ENCODE measurements around the gene SYDE2. TPM values are rescaled to one million over a fixed set of nuclear protein-coding genes. Genes with fewer than 3 reads are reported as not detected.
"Not testable (repeated sequence)": the region's sequence is repeated elsewhere in the genome, so short reads cannot be mapped to it uniquely, and the experiment has no call there.

Gene SYDE2
- total RNA-seq, 1 donor, result 13.0 TPM

DNA sequence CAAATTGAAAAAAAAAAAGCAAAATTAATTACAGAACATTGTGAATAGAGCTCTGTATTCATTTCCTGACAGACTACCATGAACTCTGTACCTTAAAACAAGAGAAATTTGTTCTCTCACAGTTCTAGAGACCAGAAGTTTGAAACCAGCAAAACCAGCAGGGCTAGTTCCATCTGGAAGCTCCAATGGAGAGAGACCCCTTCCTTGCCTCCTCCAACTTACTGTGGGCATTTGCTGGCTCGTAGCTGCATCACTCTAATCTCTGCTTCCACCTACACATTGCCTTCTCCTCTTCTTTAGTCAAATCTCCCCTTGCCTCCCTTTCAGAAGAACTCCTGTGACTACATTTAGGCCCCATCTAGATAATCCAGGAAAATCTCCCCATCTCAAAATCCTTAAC lies 56.5 kb downstream of the SYDE2 start:
- TF ChIP-seq, protein P1, sequence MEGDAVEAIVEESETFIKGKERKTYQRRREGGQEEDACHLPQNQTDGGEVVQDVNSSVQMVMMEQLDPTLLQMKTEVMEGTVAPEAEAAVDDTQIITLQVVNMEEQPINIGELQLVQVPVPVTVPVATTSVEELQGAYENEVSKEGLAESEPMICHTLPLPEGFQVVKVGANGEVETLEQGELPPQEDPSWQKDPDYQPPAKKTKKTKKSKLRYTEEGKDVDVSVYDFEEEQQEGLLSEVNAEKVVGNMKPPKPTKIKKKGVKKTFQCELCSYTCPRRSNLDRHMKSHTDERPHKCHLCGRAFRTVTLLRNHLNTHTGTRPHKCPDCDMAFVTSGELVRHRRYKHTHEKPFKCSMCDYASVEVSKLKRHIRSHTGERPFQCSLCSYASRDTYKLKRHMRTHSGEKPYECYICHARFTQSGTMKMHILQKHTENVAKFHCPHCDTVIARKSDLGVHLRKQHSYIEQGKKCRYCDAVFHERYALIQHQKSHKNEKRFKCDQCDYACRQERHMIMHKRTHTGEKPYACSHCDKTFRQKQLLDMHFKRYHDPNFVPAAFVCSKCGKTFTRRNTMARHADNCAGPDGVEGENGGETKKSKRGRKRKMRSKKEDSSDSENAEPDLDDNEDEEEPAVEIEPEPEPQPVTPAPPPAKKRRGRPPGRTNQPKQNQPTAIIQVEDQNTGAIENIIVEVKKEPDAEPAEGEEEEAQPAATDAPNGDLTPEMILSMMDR (IDR thresholded peaks at IDR 0.05; ENCODE audit: extremely low read depth, low read depth, low read length), result no peak
- Histone ChIP-seq H3K27me3 (ENCODE audit: insufficient read depth, low read length) (no peaks in the 10 kb centered on the region), H3K4me2 (ENCODE audit: insufficient read depth, low read length) (no peak overlapping the region), H4K20me1 (ENCODE audit: insufficient read depth, low read length) (no peaks in the 10 kb centered on the region), H3K36me3 (ENCODE audit: insufficient read depth, low read length) (no peaks in the 10 kb centered on the region), H3K4me3 (ENCODE audit: insufficient read depth, low read length) (no peak overlapping the region), H3K4me1 (ENCODE audit: insufficient read depth, low read length) (peaks cover 5% of the 10 kb centered on the region), H2AFZ (ENCODE audit: low read length) (no peak overlapping the region), H3K79me2 (ENCODE audit: insufficient read depth, low read length) (no peaks in the 10 kb centered on the region), H3K9me3 (ENCODE audit: low read depth, low read length) (no peaks in the 10 kb centered on the region), H3K27ac (ENCODE audit: low read depth, low read length) (no peak overlapping the region)
- DNase-seq (ENCODE audit: insufficient read length, low spot score, missing footprints), result no peak

DNA sequence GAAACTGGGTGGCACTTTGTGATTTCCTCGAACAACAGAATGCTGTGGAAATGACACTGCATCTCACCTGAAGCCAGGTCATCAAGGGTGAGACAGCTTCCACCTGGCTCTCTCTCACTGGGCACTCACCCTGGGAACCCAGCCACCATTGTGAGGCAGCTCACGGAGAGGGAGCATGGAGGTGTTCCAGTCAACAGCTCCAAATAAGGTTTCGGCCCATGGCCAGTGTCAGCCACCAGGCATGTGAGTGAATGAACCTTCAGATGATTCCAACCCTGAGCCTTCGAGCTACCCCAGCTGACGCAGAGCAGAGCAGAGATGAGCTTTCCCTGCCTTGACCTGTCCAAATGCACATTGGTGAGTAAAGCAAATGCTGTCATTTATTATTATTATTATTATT lies 58.1 kb downstream of the SYDE2 start:
- TF ChIP-seq, protein P1 (IDR thresholded peaks at IDR 0.05; ENCODE audit: extremely low read depth, low read depth, low read length), result no peak
- Histone ChIP-seq H3K4me1 (ENCODE audit: insufficient read depth, low read length) (no peaks in the 10 kb centered on the region), H3K36me3 (ENCODE audit: insufficient read depth, low read length) (no peaks in the 10 kb centered on the region), H3K4me3 (ENCODE audit: insufficient read depth, low read length) (no peak overlapping the region), H2AFZ (ENCODE audit: low read length) (no peak overlapping the region), H3K27me3 (ENCODE audit: insufficient read depth, low read length) (no peaks in the 10 kb centered on the region), H3K79me2 (ENCODE audit: insufficient read depth, low read length) (no peaks in the 10 kb centered on the region), H4K20me1 (ENCODE audit: insufficient read depth, low read length) (no peaks in the 10 kb centered on the region), H3K4me2 (ENCODE audit: insufficient read depth, low read length) (no peak overlapping the region), H3K27ac (ENCODE audit: low read depth, low read length) (no peak overlapping the region), H3K9me3 (ENCODE audit: low read depth, low read length) (no peaks in the 10 kb centered on the region)
- DNase-seq (ENCODE audit: insufficient read length, low spot score, missing footprints), result no peak

DNA sequence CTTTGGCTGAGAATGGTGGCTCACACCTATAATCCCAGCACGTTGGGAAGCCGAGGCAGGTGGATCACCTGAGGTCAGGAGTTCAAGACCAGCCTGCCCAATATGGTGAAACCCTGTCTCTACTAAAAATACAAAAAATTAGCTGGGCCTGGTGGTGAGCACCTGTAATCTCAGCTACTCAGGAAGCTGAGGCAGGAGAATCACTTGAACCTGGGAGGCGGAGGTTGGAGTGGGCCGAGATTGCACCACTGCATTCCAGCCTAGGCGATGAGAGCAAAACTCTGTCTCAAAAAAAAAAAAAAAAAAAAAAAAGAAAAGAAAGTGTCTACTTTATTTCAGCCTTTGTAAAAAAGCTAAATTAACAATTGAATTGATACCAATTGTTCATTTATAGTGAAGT lies 62.4 kb downstream of the SYDE2 start:
- not testable (repeated sequence) for H3K9me3 ChIP-seq (ENCODE audit: low read depth, low read length); H3K27me3 ChIP-seq (ENCODE audit: insufficient read depth, low read length); H3K4me1 ChIP-seq (ENCODE audit: insufficient read depth, low read length); H3K36me3 ChIP-seq (ENCODE audit: insufficient read depth, low read length); H3K79me2 ChIP-seq (ENCODE audit: insufficient read depth, low read length); H3K4me2 ChIP-seq (ENCODE audit: insufficient read depth, low read length); H4K20me1 ChIP-seq (ENCODE audit: insufficient read depth, low read length); H3K27ac ChIP-seq (ENCODE audit: low read depth, low read length); DNase-seq (ENCODE audit: insufficient read length, low spot score, missing footprints); H2AFZ ChIP-seq (ENCODE audit: low read length); H3K4me3 ChIP-seq (ENCODE audit: insufficient read depth, low read length)

DNA sequence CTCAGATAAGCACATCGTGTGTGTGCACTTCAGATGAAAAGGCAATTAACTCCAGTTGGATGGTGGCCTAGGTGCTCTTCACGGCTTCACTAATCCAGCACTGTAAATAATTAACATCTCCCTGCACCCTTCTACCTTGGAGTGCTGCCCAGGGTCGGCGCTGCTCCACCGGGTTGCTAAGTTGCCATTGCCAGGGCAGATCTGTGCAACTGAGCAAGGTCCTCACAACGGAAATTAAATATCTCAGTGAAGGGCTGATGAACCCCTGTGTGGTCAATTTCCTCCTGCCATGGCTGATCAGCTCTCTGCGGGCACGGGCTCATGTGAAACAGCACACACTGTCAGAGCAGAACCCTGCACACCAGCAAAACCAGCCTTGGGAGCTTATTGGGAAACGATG lies 63.2 kb downstream of the SYDE2 start:
- H3K36me3 ChIP-seq (ENCODE audit: insufficient read depth, low read length), result no peaks in the 10 kb centered on the region
- H3K4me3 ChIP-seq (ENCODE audit: insufficient read depth, low read length), result no peak overlapping the region
- no peaks in the 10 kb centered on the region for H3K4me1 ChIP-seq (ENCODE audit: insufficient read depth, low read length)
- no peak overlapping the region for H3K4me2 ChIP-seq (ENCODE audit: insufficient read depth, low read length)
- no peaks in the 10 kb centered on the region for H3K9me3 ChIP-seq (ENCODE audit: low read depth, low read length)
- no peak overlapping the region for H3K27ac ChIP-seq (ENCODE audit: low read depth, low read length)
- peak overlapping the region; percentile 42 for H2AFZ ChIP-seq (ENCODE audit: low read length)
- H4K20me1 ChIP-seq (ENCODE audit: insufficient read depth, low read length), result no peaks in the 10 kb centered on the region
- no peak for DNase-seq (ENCODE audit: insufficient read length, low spot score, missing footprints)
- TF ChIP-seq, protein P1 (IDR thresholded peaks at IDR 0.05; ENCODE audit: extremely low read depth, low read depth, low read length), result no peak
- H3K27me3 ChIP-seq (ENCODE audit: insufficient read depth, low read length), result no peaks in the 10 kb centered on the region
- no peaks in the 10 kb centered on the region for H3K79me2 ChIP-seq (ENCODE audit: insufficient read depth, low read length)
